Psoas muscle (tissue), 8 donors: Measurements from ENCODE around the gene PCSK5. TPM values are rescaled to one million over a fixed set of nuclear protein-coding genes. Genes with fewer than 3 reads are reported as not detected.

Source experiments
- ATAC-seq, 4 donors: fragments of 200-7000 bp; cut with Tn5 transposase; one replicate each; pipeline ENCODE4 v1.9.1; 2020; ENCODE audit warnings: moderate library complexity in 3 of 4, mild to moderate bottlenecking in 2 of 4
- DNase-seq, 2 donors: peaks; one replicate each; pipeline ENCODE4 v3.0.0-alpha.2; 2020
- H3K27ac ChIP-seq: fragments of 200-600 bp; one replicate; pipeline ENCODE4 v1.8.0; 2022
- H3K27me3 ChIP-seq, 3 donors: fragments of 200-600 bp in 1 of 3; one replicate each; pipeline versions ENCODE4 v1.6.1 to v1.8.0; 2013 to 2022; ENCODE audit warnings: low read length in 2 of 3, mild to moderate bottlenecking in 2 of 3, moderate library complexity in 1 of 3; ENCODE audit not compliant: insufficient read depth in 3 of 3
- H3K36me3 ChIP-seq, 2 donors: fragments of 200-600 bp in 1 of 2; one replicate each; pipeline versions ENCODE4 v1.6.1 to v1.8.0; 2013 to 2022; ENCODE audit warnings: low read depth in 1 of 2, mild to moderate bottlenecking in 1 of 2, moderate library complexity in 1 of 2; ENCODE audit not compliant: insufficient read depth in 1 of 2
- H3K4me1 ChIP-seq: fragments of 200-600 bp; one replicate; pipeline ENCODE4 v1.8.0; 2022
- H3K4me3 ChIP-seq: fragments of 200-600 bp; one replicate; pipeline ENCODE4 v1.8.0; 2022; ENCODE audit warnings: mild to moderate bottlenecking
- H3K9me3 ChIP-seq: fragments of 200-600 bp; one replicate; pipeline ENCODE4 v1.8.0; 2022
- CTCF ChIP-seq: fragments of 200-600 bp; IDR thresholded peaks from one replicate; pipeline ENCODE4 v1.8.0; 2022; ENCODE audit warnings: antibody characterized with exemption
- WGBS, 3 donors: extraction: QIAGEN DNeasy Blood & Tissue Kit; methylation state at CpG; one replicate each; pipeline versions ENCODE4 v1.1.6 to v1.1.7; 2013; 5-methylcytosine and 5-hydroxymethylcytosine counted together
- intact Hi-C, 2 donors: fragments of 100-400 bp; cut with DNase I; formaldehyde crosslinking; loops; one replicate each; pipeline versions ENCODE4 v1.11.0 to v1.14.2; 2022
- polyA plus RNA-seq, 3 donors: library from polyadenylated mRNA; stranded (reverse); fragments of 200-250 nt; gene quantifications; one replicate each; pipeline ENCODE4 v1.2.3, GENCODE V29; 2013
- total RNA-seq, 4 donors: library from RNA; stranded (reverse); fragmentation: NEBNext Ultra II Directional in 2 of 4; extraction: Animal tissue kit (Norgen Biotek cat#: 25700) in 2 of 4; gene quantifications; one replicate each; pipeline versions ENCODE4 v1.2.1 to v1.2.4, GENCODE V29; 2021 to 2023
- donor health status: healthy with polysubstance abuse.
- donor health status: DM: no; HTN: no; CAD: no; lungs with moderate emphysema.
- donor health status: Bipolar disorder and iron deficiency.
- donor health status: healthy.
- donor health status: DM: yes; HTN: yes; CAD: no.
- donor health status: DM: no; HTN: no; CAD: no.
- donor health status: DM: no; HTN: no; CAD: no.
- donor health status: DM: yes; HTN: yes; CAD: no.

PCSK5 gene
- total and polyA plus RNA-seq, 7 donors = 0.75 to 4.4 (median 2.3) TPM

GRCh38 chr9:76166526-76166925 lies 276.1 kb downstream of the PCSK5 start:
- no peak for TF ChIP-seq CTCF
- WGBS, 3 donors = 5 to 17% (median 12%) methylated on average over 2 of the region's 2 CpGs
- no peak overlapping the region for H3K27ac ChIP-seq
- no peak for ATAC-seq
- no peaks in the 10 kb centered on the region for H3K9me3 ChIP-seq
- H3K4me3 ChIP-seq = no peak overlapping the region
- H3K4me1 ChIP-seq = no peaks in the 10 kb centered on the region
- H3K36me3 ChIP-seq = no peaks in the 10 kb centered on the region
- intact Hi-C loops = no loop called here
- no peaks in the 10 kb centered on the region for H3K27me3 ChIP-seq
- DNase-seq = no peak

- no peak for TF ChIP-seq CTCF
- H3K9me3 ChIP-seq = no peaks in the 10 kb centered on the region
- H3K27me3 ChIP-seq = no peaks in the 10 kb centered on the region
- intact Hi-C loops = no loop called here
- 90 to 95% (median 94%) methylated on average over 1 of the region's 1 CpG for WGBS, 3 donors
- DNase-seq (no peak), ATAC-seq (no peak)
- H3K4me1 ChIP-seq = no peaks in the 10 kb centered on the region
- H3K4me3 ChIP-seq = no peak overlapping the region
- no peak overlapping the region for H3K27ac ChIP-seq
- H3K36me3 ChIP-seq = no peaks in the 10 kb centered on the region
Measured at GRCh38 chr9:76176171-76176570, 285.7 kb downstream of the PCSK5 start.

GRCh38 chr9:76177931-76178330 lies 287.5 kb downstream of the PCSK5 start:
- no peaks in the 10 kb centered on the region for H3K9me3 ChIP-seq
- H3K36me3 ChIP-seq = peaks cover 0 to 5% of the 10 kb centered on the region in 2 donors
- intact Hi-C loops = no loop called here
- no peak overlapping the region for H3K4me3 ChIP-seq
- ATAC-seq (no peak), DNase-seq (no peak)
- no peaks in the 10 kb centered on the region for H3K4me1 ChIP-seq
- TF ChIP-seq CTCF = no peak
- H3K27ac ChIP-seq = no peak overlapping the region
- H3K27me3 ChIP-seq = no peaks in the 10 kb centered on the region
- 34 to 46% (median 37%) methylated on average over 5 of the region's 5 CpGs for WGBS, 3 donors

- intact Hi-C loops = no loop called here
Measured at GRCh38 chr9:76180541-76180940, 290.1 kb downstream of the PCSK5 start.

More at GRCh38 chr9:76180541-76180940, 290.1 kb downstream of the PCSK5 start:
- H3K9me3 ChIP-seq = no peaks in the 10 kb centered on the region
- ATAC-seq (no peak), DNase-seq (no peak)
- no peak for TF ChIP-seq CTCF
- peaks cover 0 to 8% of the 10 kb centered on the region in 2 donors for H3K36me3 ChIP-seq
- 77 to 85% (median 78%) methylated on average over 3 of the region's 3 CpGs for WGBS, 3 donors
- H3K27ac ChIP-seq = no peak overlapping the region
- H3K4me1 ChIP-seq = no peaks in the 10 kb centered on the region
- no peaks in the 10 kb centered on the region for H3K27me3 ChIP-seq
- no peak overlapping the region for H3K4me3 ChIP-seq
